ENCODE data around the gene NR6A1.

- TF ChIP-seq POLR2A (IDR thresholded peaks at IDR 0.05) (no peak), CTCF (IDR thresholded peaks at IDR 0.05 in 8 of 11, conservative IDR thresholded peaks at IDR 0.05 in 3 of 11) (no peak)
Observed at GRCh38 chr9:124569942-124570341, 201.2 kb downstream of the NR6A1 start.
